Kidney (tissue), 14 donors: ENCODE results near the gene NCKAP5. TPM values are rescaled to one million over a fixed set of nuclear protein-coding genes. Genes with fewer than 3 reads are reported as not detected.

Experiments
- DNase-seq, 5 donors: peaks; one replicate each; pipeline ENCODE4 v3.0.0-alpha.2; 2013 to 2020
- FAIRE-seq: peaks from 2 replicates; lab custom pipeline; 2012; peaks lifted over from hg19 to GRCh38; lab: Jason Lieb, UNC
- H3K27ac ChIP-seq, 2 donors: one replicate each; pipeline ENCODE4 v1.7.0; 2013; ENCODE audit warnings: low read depth in 2 of 2, low read length in 2 of 2, inconsistent platforms in 1 of 2
- H3K27me3 ChIP-seq: one replicate; pipeline ENCODE4 v1.7.1; 2013; ENCODE audit warnings: low read length, inconsistent platforms; ENCODE audit not compliant: control insufficient read depth, insufficient read depth
- H3K36me3 ChIP-seq, 3 donors: one replicate each; pipeline versions ENCODE4 v1.7.0 to v1.7.1; 2013; ENCODE audit warnings: low read length in 3 of 3, control low read depth in 1 of 3, inconsistent platforms in 1 of 3; ENCODE audit not compliant: insufficient read depth in 3 of 3, control insufficient read depth in 2 of 3
- H3K4me1 ChIP-seq, 3 donors: one replicate each; pipeline versions ENCODE4 v1.7.0 to v1.7.1; 2013; ENCODE audit warnings: low read length in 3 of 3, inconsistent platforms in 1 of 3, low read depth in 1 of 3; ENCODE audit not compliant: control insufficient read depth in 2 of 3, insufficient read depth in 2 of 3
- H3K4me3 ChIP-seq, 3 donors: one replicate each; pipeline versions ENCODE4 v1.7.0 to v1.8.1; 2013; ENCODE audit warnings: low read length in 3 of 3, control low read depth in 1 of 3, inconsistent platforms in 1 of 3
- H3K9ac ChIP-seq, 3 donors: one replicate each; pipeline versions ENCODE4 v1.7.0 to v1.7.1; 2013; ENCODE audit warnings: low read length in 3 of 3, control low read depth in 1 of 3, inconsistent platforms in 1 of 3
- H3K9me3 ChIP-seq, 3 donors: one replicate each; pipeline versions ENCODE4 v1.7.0 to v1.7.1; 2013; ENCODE audit warnings: low read length in 3 of 3, control low read depth in 1 of 3, inconsistent platforms in 1 of 3; ENCODE audit not compliant: control insufficient read depth in 2 of 3, insufficient read depth in 1 of 3
- CTCF ChIP-seq: IDR thresholded peaks from 3 replicates; pipeline ENCODE4 v1.5.1; 2012; ENCODE audit warnings: mild to moderate bottlenecking, moderate library complexity, borderline replicate concordance; ENCODE audit not compliant: insufficient read depth; ENCODE audit errors: extremely low read depth
- intact Hi-C: fragments of 100-400 bp; cut with DNase I; formaldehyde crosslinking; loops from one replicate; pipeline ENCODE4 v1.11.1; 2022
- polyA plus RNA-seq: library from polyadenylated mRNA; stranded (reverse); fragments of 350-450 nt; fragmentation: Illumina TruSeq; extraction: RNeasy Lipid Tissue Mini Kit (QIAGEN cat#74804); gene quantifications from one replicate; pipeline ENCODE4 v1.2.3, GENCODE V29; 2014; ENCODE audit warnings: low read depth, low replicate concordance; ENCODE audit not compliant: insufficient read depth
- total RNA-seq: library from RNA; stranded (reverse); fragmentation: NEBNext Ultra II Directional; extraction: Animal tissue kit (Norgen Biotek cat#: 25700); gene quantifications from one replicate; pipeline ENCODE4 v1.2.1, GENCODE V29; 2021
- donor health status: control.
- donor health status: control.
- donor health status: control.
- donor health status: control.
- donor health status: control.
- donor health status: DM: yes; HTN: yes; CAD: no.
- donor health status: Normal renal cell carcinoma (clear cell type).

The NCKAP5 gene
- total and polyA plus RNA-seq, 2 donors from 2014 or later: 1.8 to 2.9 TPM

- no peak overlapping the region for H3K9ac ChIP-seq
- TF ChIP-seq CTCF: no peak
- H3K4me3 ChIP-seq: no peak overlapping the region
- no peaks in the 10 kb centered on the region for H3K27me3 ChIP-seq
- no peaks in the 10 kb centered on the region for H3K36me3 ChIP-seq
- no peak overlapping the region for H3K27ac ChIP-seq
- DNase-seq: peak in 1 of 5 donors; percentile 22
- no peaks in the 10 kb centered on the region for H3K4me1 ChIP-seq
- H3K9me3 ChIP-seq: no peaks in the 10 kb centered on the region
- no peak for FAIRE-seq
- intact Hi-C loops: no loop called here
These were observed 236.8 kb downstream of the NCKAP5 start for GRCh38 chr2:133331436-133331835.

GRCh38 chr2:133326652-133327397, 241.4 kb downstream of the NCKAP5 start:
- no peak for TF ChIP-seq CTCF
- Histone ChIP-seq H3K27me3 (no peaks in the 10 kb centered on the region), H3K27ac (no peak overlapping the region), H3K9ac (no peak overlapping the region), H3K36me3 (no peaks in the 10 kb centered on the region), H3K9me3 (no peaks in the 10 kb centered on the region), H3K4me1 (no peaks in the 10 kb centered on the region), H3K4me3 (no peak overlapping the region)
- FAIRE-seq (no peak), DNase-seq (no peak)
- intact Hi-C loops: no loop called here

GRCh38 chr2:133324150-133324561, 244.1 kb downstream of the NCKAP5 start:
- FAIRE-seq (no peak), DNase-seq (no peak)
- Histone ChIP-seq H3K9ac (no peak overlapping the region), H3K27ac (no peak overlapping the region), H3K4me3 (no peak overlapping the region), H3K9me3 (no peaks in the 10 kb centered on the region), H3K4me1 (no peaks in the 10 kb centered on the region), H3K36me3 (no peaks in the 10 kb centered on the region), H3K27me3 (no peaks in the 10 kb centered on the region)
- intact Hi-C loops: no loop called here
- no peak for TF ChIP-seq CTCF
